Cardiac fibroblast (primary cell): ENCODE measurements around the gene ASXL1.

ENCODE experiments used
- DNase-seq, 2 donors: peaks; one replicate each; pipeline versions ENCODE4 v3.0.0 to v3.0.0-alpha.2; 2010; ENCODE audit warnings: low read depth in 2 of 2
- H3K4me3 ChIP-seq, 2 donors: replicated peaks in 1 of 2; 1 replicate in 1 of 2; 2 replicates in 1 of 2; pipeline ENCODE4 v1.5.1; 2011; ENCODE audit warnings: low read depth in 2 of 2, low read length in 2 of 2, mild to moderate bottlenecking in 2 of 2, moderate library complexity in 1 of 2
- CTCF ChIP-seq: IDR thresholded peaks from one replicate; pipeline ENCODE4 v1.5.1; 2011; ENCODE audit warnings: low read depth, mild to moderate bottlenecking, low read length, inconsistent platforms

ASXL1 gene

GRCh38 chr20:32387252-32387651, 29.1 kb downstream of the ASXL1 start:
- DNase-seq = no peak
- TF ChIP-seq CTCF = no peak
- no peak overlapping the region for H3K4me3 ChIP-seq

GRCh38 chr20:32391003-32391402, 32.9 kb downstream of the ASXL1 start:
- TF ChIP-seq CTCF = no peak
- DNase-seq = peak in 1 of 2 donors; percentile 12
- no peak overlapping the region for H3K4me3 ChIP-seq

GRCh38 chr20:32395066-32395465, 36.9 kb downstream of the ASXL1 start:
- no peak overlapping the region for H3K4me3 ChIP-seq
- no peak for TF ChIP-seq CTCF
- no peak for DNase-seq

- no peak overlapping the region for H3K4me3 ChIP-seq
- DNase-seq = peak in 1 of 2 donors; percentile 11
- no peak for TF ChIP-seq CTCF
These were observed 38.6 kb downstream of the ASXL1 start for GRCh38 chr20:32396646-32397160.

GRCh38 chr20:32397567-32398084, 39.5 kb downstream of the ASXL1 start:
- DNase-seq = no peak
- H3K4me3 ChIP-seq = no peak overlapping the region
- TF ChIP-seq CTCF = no peak

GRCh38 chr20:32400476-32400875, 42.3 kb downstream of the ASXL1 start:
- no peak for TF ChIP-seq CTCF
- no peak overlapping the region for H3K4me3 ChIP-seq
- DNase-seq = no peak

GRCh38 chr20:32404017-32404416, 45.9 kb downstream of the ASXL1 start:
- H3K4me3 ChIP-seq = no peak overlapping the region
- no peak for DNase-seq
- TF ChIP-seq CTCF = no peak
